Upper lobe of right lung (tissue), 1 donor: ENCODE data around the gene CAMK4. TPM values are rescaled to one million over a fixed set of nuclear protein-coding genes. Genes with fewer than 3 reads are reported as not detected.

Experiments used
- ATAC-seq: fragments of 200-7000 bp; cut with Tn5 transposase; one replicate; pipeline ENCODE4 v1.9.1; 2020; ENCODE audit warnings: mild to moderate bottlenecking, moderate library complexity
- DNase-seq: peaks from one replicate; pipeline ENCODE4 v3.0.0-alpha.2; 2020
- H3K27ac ChIP-seq: fragments of 200-600 bp; one replicate; pipeline ENCODE4 v1.8.0; 2022
- H3K27me3 ChIP-seq: fragments of 200-600 bp; one replicate; pipeline ENCODE4 v1.8.0; 2022; ENCODE audit warnings: mild to moderate bottlenecking
- H3K36me3 ChIP-seq: fragments of 200-600 bp; one replicate; pipeline ENCODE4 v1.8.0; 2022
- H3K4me1 ChIP-seq: fragments of 200-600 bp; one replicate; pipeline ENCODE4 v1.8.0; 2022
- H3K4me3 ChIP-seq: fragments of 200-600 bp; one replicate; pipeline ENCODE4 v1.8.0; 2022; ENCODE audit warnings: mild to moderate bottlenecking
- H3K9me3 ChIP-seq: fragments of 200-600 bp; one replicate; pipeline ENCODE4 v1.8.0; 2022
- CTCF ChIP-seq: fragments of 200-600 bp; IDR thresholded peaks from one replicate; pipeline ENCODE4 v1.8.0; 2022; ENCODE audit warnings: antibody characterized with exemption
- intact Hi-C: fragments of 100-400 bp; cut with DNase I; formaldehyde crosslinking; loops from one replicate; pipeline ENCODE4 v1.11.0; 2022
- total RNA-seq: library from RNA; stranded (reverse); fragmentation: NEBNext Ultra II Directional; extraction: Animal tissue kit (Norgen Biotek cat#: 25700); gene quantifications from one replicate; pipeline ENCODE4 v1.2.1, GENCODE V29; 2021
- donor health status: DM: no; HTN: yes; CAD: no; lungs with severe emphysema.

The CAMK4 gene
- total RNA-seq, 1 donor from 2014 or later, result 3.8 TPM

GRCh38 chr5:111234125-111234524 lies 9.9 kb downstream of the CAMK4 start:
- Histone ChIP-seq H3K4me1 (no peaks in the 10 kb centered on the region), H3K4me3 (no peak overlapping the region), H3K27ac (no peak overlapping the region), H3K27me3 (no peaks in the 10 kb centered on the region), H3K36me3 (no peaks in the 10 kb centered on the region), H3K9me3 (no peaks in the 10 kb centered on the region)
- intact Hi-C loops, result no loop called here
- DNase-seq, result no peak
- no peak for TF ChIP-seq CTCF
- no peak for ATAC-seq

- Histone ChIP-seq H3K27me3 (no peaks in the 10 kb centered on the region), H3K4me1 (no peaks in the 10 kb centered on the region), H3K4me3 (no peak overlapping the region), H3K9me3 (no peaks in the 10 kb centered on the region), H3K27ac (no peak overlapping the region), H3K36me3 (no peaks in the 10 kb centered on the region)
- TF ChIP-seq CTCF, result no peak
- intact Hi-C loops, result no loop called here
- DNase-seq, result no peak
- no peak for ATAC-seq
Observed at GRCh38 chr5:111235635-111236034, 11.5 kb downstream of the CAMK4 start.

GRCh38 chr5:111236348-111236747 lies 12.2 kb downstream of the CAMK4 start:
- intact Hi-C loops, result no loop called here
- Histone ChIP-seq H3K9me3 (no peaks in the 10 kb centered on the region), H3K4me3 (no peak overlapping the region), H3K27ac (no peak overlapping the region), H3K27me3 (no peaks in the 10 kb centered on the region), H3K4me1 (no peaks in the 10 kb centered on the region), H3K36me3 (no peaks in the 10 kb centered on the region)
- DNase-seq (no peak), ATAC-seq (no peak)
- no peak for TF ChIP-seq CTCF

- no peaks in the 10 kb centered on the region for H3K9me3 ChIP-seq
- no peaks in the 10 kb centered on the region for H3K4me1 ChIP-seq
- no peak for TF ChIP-seq CTCF
- H3K27me3 ChIP-seq, result no peaks in the 10 kb centered on the region
- intact Hi-C loops, result no loop called here
- DNase-seq, result no peak
- H3K36me3 ChIP-seq, result no peaks in the 10 kb centered on the region
- H3K4me3 ChIP-seq, result no peak overlapping the region
- ATAC-seq, result no peak
- no peak overlapping the region for H3K27ac ChIP-seq
Observed at GRCh38 chr5:111236995-111237394, 12.8 kb downstream of the CAMK4 start.

- DNase-seq (no peak), ATAC-seq (no peak)
- TF ChIP-seq CTCF, result no peak
- no peak overlapping the region for H3K27ac ChIP-seq
- H3K4me1 ChIP-seq, result no peaks in the 10 kb centered on the region
- no peaks in the 10 kb centered on the region for H3K9me3 ChIP-seq
- no peaks in the 10 kb centered on the region for H3K36me3 ChIP-seq
- intact Hi-C loops, result no loop called here
- no peaks in the 10 kb centered on the region for H3K27me3 ChIP-seq
- H3K4me3 ChIP-seq, result no peak overlapping the region
Observed at GRCh38 chr5:111237470-111237869, 13.3 kb downstream of the CAMK4 start.

GRCh38 chr5:111238431-111239225 lies 14.4 kb downstream of the CAMK4 start:
- H3K4me1 ChIP-seq, result no peaks in the 10 kb centered on the region
- intact Hi-C loops, result no loop called here
- no peaks in the 10 kb centered on the region for H3K27me3 ChIP-seq
- no peak overlapping the region for H3K27ac ChIP-seq
- DNase-seq (no peak), ATAC-seq (no peak)
- no peak for TF ChIP-seq CTCF
- H3K4me3 ChIP-seq, result no peak overlapping the region
- H3K36me3 ChIP-seq, result no peaks in the 10 kb centered on the region
- H3K9me3 ChIP-seq, result no peaks in the 10 kb centered on the region
